Gastroesophageal sphincter (tissue), 4 donors: Measurements from ENCODE around the gene GIPR. TPM values are rescaled to one million over a fixed set of nuclear protein-coding genes. Genes with fewer than 3 reads are reported as not detected.

ENCODE experiments used
- ATAC-seq: fragments of 150-250 bp; one replicate; pipeline ENCODE4 v1.9.1; 2016; ENCODE audit warnings: mild to moderate bottlenecking, moderate library complexity
- H3K27ac ChIP-seq, 4 donors: fragments of 200-600 bp; sonication (generic) in 3 of 4; 1 replicate in 3 of 4; 2 replicates in 1 of 4; pipeline ENCODE4 v1.5.1; 2016 to 2019
- H3K27me3 ChIP-seq: fragments of 200-600 bp; sonication (generic); one replicate; pipeline ENCODE4 v1.5.1; 2019
- H3K36me3 ChIP-seq, 2 donors: fragments of 200-600 bp; sonication (generic); one replicate each; pipeline ENCODE4 v1.5.1; 2019; ENCODE audit warnings: control low read depth in 1 of 2
- H3K4me1 ChIP-seq, 3 donors: fragments of 200-600 bp; sonication (generic); 1 replicate in 2 of 3; 2 replicates in 1 of 3; pipeline ENCODE4 v1.5.1; 2016 to 2019; ENCODE audit warnings: control low read depth in 2 of 3
- H3K4me3 ChIP-seq, 2 donors: fragments of 200-600 bp; sonication (generic); one replicate each; pipeline ENCODE4 v1.5.1; 2019; ENCODE audit warnings: mild to moderate bottlenecking in 1 of 2, moderate library complexity in 1 of 2
- H3K9me3 ChIP-seq, 3 donors: fragments of 200-600 bp; sonication (generic); one replicate each; pipeline ENCODE4 v1.5.1; 2017 to 2019; ENCODE audit warnings: control low read depth in 2 of 3
- CTCF ChIP-seq, 4 experiments: fragments of 200-600 bp in 2 of 4; fragments of 450-650 bp in 2 of 4; sonication (generic) in 1 of 4; IDR thresholded peaks; one replicate each; pipeline ENCODE4 v1.5.1; 2017 to 2019; ENCODE audit warnings: antibody characterized with exemption in 4 of 4, mild to moderate bottlenecking in 2 of 4, moderate library complexity in 2 of 4
- EP300 ChIP-seq: sonication (generic); formaldehyde crosslinking; IDR thresholded peaks from one replicate; pipeline ENCODE4 v1.6.1; 2017; ENCODE audit warnings: antibody characterized with exemption, mild to moderate bottlenecking
- POLR2A ChIP-seq, 2 donors: fragments of 450-650 bp; IDR thresholded peaks; one replicate each; pipeline ENCODE4 v1.6.1; 2017; ENCODE audit warnings: antibody characterized with exemption in 2 of 2, mild to moderate bottlenecking in 2 of 2, moderate library complexity in 1 of 2
- POLR2AphosphoS5 ChIP-seq: sonication (generic); formaldehyde crosslinking; IDR thresholded peaks from one replicate; pipeline ENCODE4 v1.6.1; 2017; ENCODE audit warnings: antibody characterized with exemption
- WGBS, 2 donors: methylation state at CpG; one replicate each; pipeline ENCODE4 v1.1.5; 2018; ENCODE audit warnings: low coverage in 1 of 2; 5-methylcytosine and 5-hydroxymethylcytosine counted together
- total RNA-seq, 4 donors: library from RNA; depleted of rRNA; stranded (reverse); fragments of >200 nt; gene quantifications; one replicate each; pipeline ENCODE4 v1.1.0, GENCODE V29; 2016

The GIPR gene
- total RNA-seq, 4 donors from 2014 or later = 0.54 TPM; not detected in 3

GRCh38 chr19:45670670-45671453, 2.8 kb downstream of the GIPR start:
- Histone ChIP-seq H3K4me3 (no peak overlapping the region), H3K27ac (no peak overlapping the region)

GRCh38 chr19:45674946-45675345, 6.9 kb downstream of the GIPR start:
- no peak for ATAC-seq
- Histone ChIP-seq H3K36me3 (no peaks in the 10 kb centered on the region), H3K27ac (no peak overlapping the region), H3K9me3 (no peaks in the 10 kb centered on the region), H3K4me1 (peaks cover 0 to 30% (median 11%) of the 10 kb centered on the region in 3 donors), H3K27me3 (peaks cover 97% of the 10 kb centered on the region), H3K4me3 (no peak overlapping the region)
- TF ChIP-seq CTCF (IDR thresholded peaks at IDR 0.05) (no peak), EP300 (no peak), POLR2AphosphoS5 (no peak), POLR2A (IDR thresholded peaks at IDR 0.05) (no peak)
- WGBS, 2 donors = 43% methylated on average over 3 of the region's 7 CpGs; no CpG with 5 or more reads in 1 of the 2 donors

More at GRCh38 chr19:45670670-45671453, 2.8 kb downstream of the GIPR start:
- TF ChIP-seq CTCF (IDR thresholded peaks at IDR 0.05) (no peak), POLR2A (IDR thresholded peaks at IDR 0.05) (no peak), POLR2AphosphoS5 (no peak), EP300 (no peak)
- Histone ChIP-seq H3K9me3 (no peaks in the 10 kb centered on the region), H3K4me1 (peaks cover 0 to 32% (median 18%) of the 10 kb centered on the region in 3 donors), H3K36me3 (no peaks in the 10 kb centered on the region), H3K27me3 (peaks cover 97% of the 10 kb centered on the region)
- 10% methylated on average over 2 to 9 of the region's 42 CpGs for WGBS, 2 donors
- peak; percentile 34 for ATAC-seq

- Histone ChIP-seq H3K36me3 (no peaks in the 10 kb centered on the region), H3K27me3 (peaks cover 84% of the 10 kb centered on the region), H3K4me1 (peaks cover 0 to 30% (median 8%) of the 10 kb centered on the region in 3 donors), H3K27ac (no peak overlapping the region), H3K4me3 (peak overlapping the region in 1 of 2 donors; percentile 32), H3K9me3 (no peaks in the 10 kb centered on the region)
- TF ChIP-seq CTCF (IDR thresholded peaks at IDR 0.05) = no peak
- TF ChIP-seq POLR2A (IDR thresholded peaks at IDR 0.05) = no peak
- no peak for TF ChIP-seq POLR2AphosphoS5
- no peak for TF ChIP-seq EP300
- WGBS, 2 donors = 19% methylated on average over 8 of the region's 28 CpGs; no CpG with 5 or more reads in 1 of the 2 donors
- no peak for ATAC-seq
Observed at GRCh38 chr19:45676851-45677263, 8.8 kb downstream of the GIPR start.

GRCh38 chr19:45677351-45678230, 9.6 kb downstream of the GIPR start:
- no peak for ATAC-seq
- Histone ChIP-seq H3K27ac (no peak overlapping the region), H3K36me3 (no peaks in the 10 kb centered on the region), H3K4me3 (peak overlapping the region in 1 of 2 donors; percentile 32), H3K4me1 (peaks cover 0 to 34% (median 8%) of the 10 kb centered on the region in 3 donors), H3K27me3 (peaks cover 76% of the 10 kb centered on the region), H3K9me3 (no peaks in the 10 kb centered on the region)
- no peak for TF ChIP-seq POLR2A (IDR thresholded peaks at IDR 0.05)
- no peak for TF ChIP-seq EP300
- TF ChIP-seq CTCF (IDR thresholded peaks at IDR 0.05) = no peak
- TF ChIP-seq POLR2AphosphoS5 = no peak
- WGBS, 2 donors = 0 to 1% methylated on average over 2 to 22 of the region's 49 CpGs
